NCI-H2196 treated with DMSO at 0.1 percent for 48 hours (cell line): ENCODE results near the gene RBM45.
"Not testable (repeated sequence)": the region's sequence is repeated elsewhere in the genome, so short reads cannot be mapped to it uniquely, and the experiment has no call there.

Experiments used
- DNase-seq: peaks from one replicate; lab custom pipeline; 2025; ENCODE audit not compliant: unreplicated experiment; lab: John Stamatoyannopoulos, UW

RBM45 gene, protein sequence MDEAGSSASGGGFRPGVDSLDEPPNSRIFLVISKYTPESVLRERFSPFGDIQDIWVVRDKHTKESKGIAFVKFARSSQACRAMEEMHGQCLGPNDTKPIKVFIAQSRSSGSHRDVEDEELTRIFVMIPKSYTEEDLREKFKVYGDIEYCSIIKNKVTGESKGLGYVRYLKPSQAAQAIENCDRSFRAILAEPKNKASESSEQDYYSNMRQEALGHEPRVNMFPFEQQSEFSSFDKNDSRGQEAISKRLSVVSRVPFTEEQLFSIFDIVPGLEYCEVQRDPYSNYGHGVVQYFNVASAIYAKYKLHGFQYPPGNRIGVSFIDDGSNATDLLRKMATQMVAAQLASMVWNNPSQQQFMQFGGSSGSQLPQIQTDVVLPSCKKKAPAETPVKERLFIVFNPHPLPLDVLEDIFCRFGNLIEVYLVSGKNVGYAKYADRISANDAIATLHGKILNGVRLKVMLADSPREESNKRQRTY

GRCh38 chr2:178112202-178113152, at the start of gene RBM45:
RBM45 (plus strand) TSS chr2:178112437; CDS start chr2:178112547, 110 bp downstream.
- peak; percentile 85 for DNase-seq

DNA sequence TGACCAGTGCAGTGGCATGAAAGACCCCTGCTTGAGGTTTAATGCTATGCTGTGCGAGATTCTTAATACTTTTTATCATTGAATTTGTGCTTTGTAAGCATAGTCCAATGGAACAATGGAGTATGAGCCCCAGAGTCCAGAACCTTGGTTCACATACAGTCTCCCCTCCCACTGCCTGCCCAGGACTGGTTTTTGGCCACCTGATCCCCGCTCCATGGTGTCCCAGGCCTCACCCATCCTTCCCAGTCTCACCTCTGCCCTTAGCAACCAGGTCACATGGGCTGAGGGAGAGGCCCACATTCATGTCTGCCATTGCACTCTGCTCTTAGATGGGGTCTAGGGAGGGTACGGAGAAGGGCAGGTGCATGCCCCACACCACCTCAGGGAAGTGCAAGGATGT, 45.9 kb upstream of the RBM45 start:
- no peak for DNase-seq

DNA sequence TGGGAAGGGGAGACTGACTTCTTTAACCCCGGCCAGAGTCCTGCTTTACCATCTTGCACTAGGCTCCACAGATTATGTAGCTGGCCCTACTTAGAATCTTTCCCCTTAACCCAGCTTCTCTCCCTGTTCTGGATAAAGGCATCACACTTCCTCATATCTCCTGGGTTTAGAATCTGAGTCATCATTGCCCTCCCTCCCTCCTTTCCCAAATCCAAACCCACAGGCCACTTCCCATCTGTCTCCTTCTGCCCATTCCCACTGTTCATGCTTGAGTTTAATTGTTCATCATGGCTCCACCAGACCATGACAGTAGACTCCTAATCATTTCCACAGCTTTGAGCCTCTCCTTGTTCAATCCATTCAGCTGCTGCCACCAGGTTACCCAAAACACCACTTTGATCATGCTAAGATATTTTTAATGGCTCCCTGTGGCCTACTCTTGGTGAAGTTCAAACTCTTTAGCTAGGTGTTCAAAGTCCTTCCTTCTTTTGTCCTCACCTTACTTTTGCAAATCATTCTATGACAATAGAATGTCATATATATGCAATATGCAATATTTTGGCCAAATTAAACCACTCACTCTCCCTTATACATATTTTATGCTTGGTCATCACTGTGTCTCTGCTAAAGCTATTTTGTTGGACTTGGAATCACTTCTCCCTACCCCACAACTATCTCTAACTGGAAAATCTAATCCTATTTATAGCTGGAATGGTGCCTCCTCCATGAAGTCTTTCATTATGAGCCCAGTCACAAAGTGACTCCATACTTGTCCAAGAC, 45.2 kb upstream of the RBM45 start:
- no peak for DNase-seq

- no peak for DNase-seq
Measured at GRCh38 chr2:178068823-178069454, 43.3 kb upstream of the RBM45 start.

- DNase-seq: peak; percentile 2
Measured at GRCh38 chr2:178069551-178069950, 42.7 kb upstream of the RBM45 start.

DNA sequence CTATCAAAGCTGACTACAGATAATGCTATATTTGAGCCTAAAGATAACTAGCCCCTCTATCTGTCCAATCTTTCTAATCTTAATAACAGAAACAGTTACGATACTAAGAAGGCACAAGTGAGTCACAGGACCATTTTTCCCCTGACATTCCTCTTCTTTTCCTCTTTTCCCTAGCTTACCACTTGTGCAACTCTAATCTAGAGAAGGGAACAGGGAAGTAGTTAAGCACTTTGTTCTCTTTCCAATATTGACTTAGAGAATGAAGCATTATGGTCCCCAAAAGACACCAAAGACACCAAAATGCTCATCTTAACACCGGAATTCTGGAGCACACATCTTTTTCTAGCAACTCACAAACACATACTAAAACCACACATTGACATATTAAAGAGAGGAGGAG, 41.4 kb upstream of the RBM45 start:
- no peak for DNase-seq

- no peak for DNase-seq
Measured at GRCh38 chr2:178072000-178072382, 40.2 kb upstream of the RBM45 start.

DNA sequence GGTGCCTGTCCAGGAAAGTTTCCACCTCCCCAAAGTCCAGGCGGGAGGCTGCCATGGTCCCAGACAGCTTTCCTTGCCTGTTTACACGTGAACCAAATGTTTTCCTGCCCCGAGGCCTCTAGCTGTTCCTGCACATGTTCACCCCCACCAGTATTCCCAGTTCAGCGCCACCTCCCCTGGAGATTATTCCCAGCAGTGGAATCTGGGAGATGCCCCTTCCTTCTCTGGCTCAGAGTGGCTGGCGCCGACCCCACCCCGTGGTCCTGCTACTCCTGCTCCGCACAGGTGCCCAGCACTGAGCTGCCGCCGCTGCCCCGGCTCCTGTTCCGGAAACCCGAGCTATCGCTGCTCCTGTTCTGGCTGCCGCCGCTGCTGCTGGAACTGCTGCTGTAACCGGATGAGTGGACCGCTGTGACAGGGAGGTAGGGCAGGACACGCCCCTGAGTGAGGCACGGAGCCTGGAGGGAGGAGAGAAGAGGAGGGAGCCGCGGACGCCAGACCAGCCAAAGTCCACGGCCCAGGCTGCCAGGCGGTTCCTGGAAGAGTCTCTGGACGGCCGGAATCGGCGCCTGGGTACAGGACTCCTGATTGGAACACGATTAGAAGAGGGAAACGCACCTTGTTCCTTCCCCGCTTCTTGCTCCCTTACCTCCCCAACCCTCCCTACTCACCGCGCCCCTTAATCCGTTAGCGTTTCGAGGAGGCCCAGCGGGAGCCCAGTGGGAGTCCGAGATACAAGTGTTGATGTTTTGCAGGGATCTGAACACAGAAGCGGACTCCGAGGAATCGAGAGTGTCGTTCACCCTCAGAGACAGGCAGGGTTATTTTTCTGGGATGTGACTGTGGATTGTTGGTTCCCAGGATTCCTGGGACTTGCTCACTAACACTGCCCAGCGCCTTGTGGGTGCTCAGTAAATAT, 39.6 kb upstream of the RBM45 start, which contains the start of gene PDE11A:
Gene PDE11A (minus strand): TSS at position 395 of the 919 bp plus-strand sequence. CDS start 340 bp downstream, at position 55.
- DNase-seq: peak; percentile 65

GRCh38 chr2:178074123-178075005, 37.9 kb upstream of the RBM45 start:
- no peak for DNase-seq

DNA sequence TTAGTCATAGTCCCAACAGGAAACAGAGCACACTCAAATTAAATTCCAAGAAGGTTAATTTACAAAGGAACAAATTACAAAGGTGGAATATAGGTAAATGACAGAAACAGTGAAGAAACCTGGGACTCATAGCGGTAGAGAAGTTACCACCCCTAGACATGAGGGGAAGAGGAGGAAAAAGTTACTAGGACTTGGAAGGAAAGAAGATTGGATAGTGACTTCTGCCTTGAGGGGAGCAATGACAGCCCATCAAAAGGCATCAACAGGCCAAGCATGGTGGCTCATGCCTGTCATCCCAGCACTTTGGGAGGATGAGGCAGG, 37.3 kb upstream of the RBM45 start:
- no peak for DNase-seq

DNA sequence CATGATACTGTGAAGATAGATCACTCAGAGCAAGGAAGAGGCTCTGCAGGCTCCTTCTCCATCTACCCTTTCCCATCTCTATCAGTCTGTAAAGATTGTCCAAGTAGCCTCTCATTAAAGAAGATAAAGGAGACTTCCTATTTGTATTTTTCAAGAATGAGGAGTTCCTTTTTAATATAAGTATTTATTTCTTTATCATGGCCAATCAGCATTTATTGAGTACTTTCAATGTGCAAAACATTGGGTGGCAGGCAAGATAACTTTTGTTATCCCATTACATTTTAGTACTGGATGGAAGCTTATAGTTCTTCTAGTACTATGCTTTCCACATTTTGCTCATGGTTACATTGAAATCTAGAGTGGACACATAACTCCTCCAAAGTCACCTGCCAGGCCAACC, 36.1 kb upstream of the RBM45 start:
- DNase-seq: no peak

GRCh38 chr2:178079279-178079678, 33.0 kb upstream of the RBM45 start:
- DNase-seq: not testable (repeated sequence)

- DNase-seq: no peak
Measured at GRCh38 chr2:178082408-178083045, 29.7 kb upstream of the RBM45 start.

DNA sequence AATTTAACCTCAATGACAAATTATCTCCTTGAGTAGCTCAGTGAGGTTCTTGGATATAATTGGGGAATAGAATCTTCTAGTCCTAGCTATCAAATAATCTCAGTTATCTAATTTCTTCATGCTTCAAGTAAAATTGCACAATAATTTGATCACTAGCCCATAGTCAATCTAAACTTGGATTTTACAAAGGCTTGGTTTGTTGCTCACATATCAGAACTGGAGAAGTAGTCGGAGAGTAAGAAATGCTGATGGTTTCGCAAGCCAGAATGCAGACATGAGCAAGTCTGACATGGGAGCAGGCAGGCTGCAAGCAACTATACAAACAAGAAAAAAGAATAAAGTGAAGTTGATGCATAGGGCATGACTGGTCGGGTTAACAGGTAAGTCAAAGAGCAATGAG, 28.0 kb upstream of the RBM45 start:
- DNase-seq: no peak

- no peak for DNase-seq
Measured at GRCh38 chr2:178088774-178089270, 23.4 kb upstream of the RBM45 start.

DNA sequence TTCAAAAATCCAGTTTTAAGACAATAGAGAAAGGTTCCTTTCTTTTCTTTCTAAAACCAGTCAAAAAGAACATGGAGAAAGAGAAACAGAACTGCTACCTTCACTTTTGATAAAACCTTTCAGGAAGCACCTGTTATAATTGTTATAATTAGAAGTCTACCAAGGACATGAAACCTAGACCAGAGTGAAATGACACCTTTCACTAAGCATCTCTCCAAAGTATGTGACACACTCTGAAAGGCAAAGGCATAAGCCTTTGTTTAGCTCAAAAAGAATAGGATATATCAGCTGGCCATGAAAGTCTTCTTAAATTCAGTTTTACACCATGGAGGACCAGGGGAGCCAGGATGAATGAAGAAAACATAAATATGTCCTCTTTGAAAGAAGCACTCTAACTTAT, 18.8 kb upstream of the RBM45 start:
- DNase-seq: no peak

DNA sequence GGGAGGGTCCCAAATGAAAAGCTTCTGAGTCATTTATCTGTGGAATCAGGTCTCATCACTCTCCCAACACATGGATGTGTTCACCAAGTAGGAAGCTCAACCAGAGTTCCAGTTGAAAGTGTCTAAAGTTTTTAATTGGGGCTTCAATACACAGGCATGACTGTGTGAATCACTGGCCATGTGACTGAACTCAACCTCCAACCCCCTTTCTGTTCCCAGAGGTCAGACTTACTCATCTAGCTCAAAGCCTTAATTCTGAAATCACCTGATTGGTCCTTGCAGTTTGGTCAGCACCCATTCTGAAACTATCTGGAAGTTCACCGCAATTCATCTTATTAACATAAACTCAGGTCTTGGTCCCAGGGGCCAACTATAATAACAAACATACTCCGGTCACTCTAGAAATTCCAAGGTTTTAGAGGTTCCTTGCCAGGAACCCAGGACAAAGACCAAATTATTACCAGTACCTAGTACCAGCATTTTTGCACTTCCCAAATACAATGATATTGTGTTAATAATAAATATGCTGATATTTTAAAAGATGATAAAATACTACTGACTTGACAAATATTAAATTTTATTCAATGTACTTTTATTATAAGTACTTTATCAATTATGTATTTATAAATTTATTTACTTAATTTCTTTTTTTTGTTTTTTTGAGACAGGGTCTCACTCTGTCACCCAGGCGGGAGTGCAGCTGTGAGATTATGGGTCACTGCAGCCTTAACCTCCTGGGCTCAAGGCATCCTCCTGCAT, 10.7 kb upstream of the RBM45 start:
- DNase-seq: no peak
